ENCODE results near the gene IFRD2.
"Not testable (repeated sequence)": the region's sequence is repeated elsewhere in the genome, so short reads cannot be mapped to it uniquely, and the experiment has no call there.

Gene IFRD2

DNA sequence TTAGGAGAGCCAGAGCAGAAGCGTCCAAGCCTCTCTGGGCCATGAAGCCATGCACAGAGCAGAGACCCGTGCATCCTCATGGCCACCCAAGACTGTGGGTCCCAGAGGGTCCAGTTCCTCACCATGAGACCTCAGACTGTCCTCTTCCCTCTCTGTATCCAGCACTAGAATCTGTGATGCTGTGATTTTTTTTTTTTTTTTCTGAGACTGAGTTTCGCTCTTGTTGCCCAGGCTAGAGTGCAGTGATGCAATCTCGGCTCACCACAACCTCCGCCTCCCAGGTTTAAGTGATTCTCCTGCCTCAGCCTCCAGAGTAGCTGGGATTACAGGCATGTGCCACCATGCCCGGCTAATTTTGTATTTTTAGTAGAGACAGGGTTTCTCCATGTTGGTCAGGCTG is 47.4 kb downstream of the IFRD2 start:
- FAIRE-seq = not testable (repeated sequence)

DNA sequence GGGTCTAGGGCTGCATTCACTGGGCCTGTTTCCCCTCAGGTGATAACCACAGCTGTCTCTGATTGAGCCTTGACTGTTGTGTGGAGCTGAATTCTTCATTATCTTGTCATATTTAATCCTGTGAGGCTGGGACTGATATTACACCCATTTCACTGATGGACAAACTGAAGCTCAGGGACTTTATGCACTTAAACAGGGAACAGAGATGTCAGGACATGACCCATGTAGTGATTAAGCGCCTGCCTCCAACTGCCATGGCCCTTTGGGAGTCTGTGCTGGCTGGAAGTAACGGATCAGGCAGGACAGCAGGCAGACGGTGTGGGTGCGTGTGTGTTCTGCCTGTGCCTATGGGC is 48.7 kb downstream of the IFRD2 start:
- no peak for FAIRE-seq

DNA sequence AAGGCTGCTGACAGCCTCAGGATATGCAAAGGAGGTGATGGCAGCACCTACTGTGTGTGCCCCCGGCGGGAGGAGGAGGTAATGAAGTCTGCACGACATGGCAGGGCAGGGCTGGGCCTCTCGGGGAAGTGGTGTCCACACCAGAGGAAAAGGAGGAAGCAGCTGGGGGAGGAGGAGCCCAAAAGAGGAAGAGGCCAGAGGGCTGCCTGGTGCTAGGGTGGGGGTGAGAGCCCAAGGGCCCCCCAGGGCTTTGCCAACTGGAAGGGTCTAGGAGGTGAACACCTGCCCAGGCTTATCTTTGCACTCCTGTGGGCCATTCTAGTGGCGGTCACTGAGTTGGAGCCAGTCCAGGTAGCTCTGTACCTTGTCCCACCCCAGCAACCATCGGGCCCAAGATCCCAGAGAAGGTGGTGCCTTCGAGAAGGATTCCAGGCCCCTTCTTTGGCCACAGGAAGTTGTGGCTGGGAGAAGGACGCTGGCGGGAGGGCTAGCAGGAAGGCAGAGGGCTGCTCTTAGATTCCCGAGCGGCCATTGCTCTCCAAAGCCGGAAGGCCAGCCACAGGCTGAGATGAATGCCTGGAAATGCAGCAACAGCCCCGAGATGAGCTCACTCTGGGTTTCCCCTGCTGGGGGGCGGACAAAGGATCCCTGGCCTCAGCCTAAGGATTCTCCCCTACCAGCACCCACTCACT is 49.2 kb downstream of the IFRD2 start:
- FAIRE-seq = no peak

DNA sequence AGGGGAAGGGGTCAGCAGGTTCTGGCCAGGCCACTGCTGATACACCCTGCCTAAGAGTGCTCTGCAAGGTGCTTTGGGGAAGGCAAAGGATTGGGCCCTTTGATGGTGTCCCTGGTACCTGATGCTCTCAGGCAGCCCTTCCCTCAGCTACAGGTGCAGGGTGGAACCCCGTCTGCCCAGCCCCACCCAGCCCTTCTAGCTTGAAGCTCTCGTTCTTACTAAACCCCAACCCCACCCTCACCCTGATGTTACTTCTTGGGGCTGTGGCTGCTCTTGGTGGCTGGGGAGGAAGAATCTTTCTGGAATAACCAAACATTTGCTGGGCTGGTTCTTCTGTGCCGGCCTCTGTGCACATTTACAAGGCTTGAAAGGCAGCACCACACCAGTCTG is 49.9 kb downstream of the IFRD2 start:
- FAIRE-seq = no peak

DNA sequence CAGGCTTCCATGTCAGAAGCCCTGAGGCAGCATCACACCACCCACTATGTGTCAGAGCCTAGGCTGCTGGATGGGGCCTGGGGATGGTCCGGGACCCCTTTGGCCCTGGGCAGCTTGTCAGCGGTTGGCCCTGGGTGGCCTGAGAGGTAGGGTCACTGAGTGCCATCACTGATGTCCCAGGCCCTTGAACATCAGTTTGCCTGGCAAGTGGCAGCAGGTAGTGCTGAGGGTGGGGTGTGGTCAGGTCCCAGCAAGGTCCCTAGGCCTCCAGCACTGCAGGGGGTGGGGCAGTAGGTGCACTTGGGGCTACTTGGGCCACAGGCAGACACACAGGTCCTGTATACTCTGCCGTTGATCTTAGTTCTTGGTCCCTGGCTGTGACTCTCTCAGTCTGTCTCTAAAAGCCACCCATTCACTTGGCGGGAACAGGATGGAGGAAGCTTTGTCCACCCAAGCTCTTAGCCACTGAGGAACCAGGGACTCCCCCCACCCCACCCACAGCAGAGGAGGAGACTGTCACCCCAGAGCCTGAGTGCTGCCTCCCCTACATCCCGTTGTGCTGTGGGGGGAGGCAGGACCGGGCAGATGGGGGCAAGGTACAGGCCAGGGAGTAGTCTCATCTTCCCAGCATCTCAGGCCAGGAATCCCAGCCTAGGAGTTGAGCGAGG is 50.4 kb downstream of the IFRD2 start:
- FAIRE-seq = no peak

DNA sequence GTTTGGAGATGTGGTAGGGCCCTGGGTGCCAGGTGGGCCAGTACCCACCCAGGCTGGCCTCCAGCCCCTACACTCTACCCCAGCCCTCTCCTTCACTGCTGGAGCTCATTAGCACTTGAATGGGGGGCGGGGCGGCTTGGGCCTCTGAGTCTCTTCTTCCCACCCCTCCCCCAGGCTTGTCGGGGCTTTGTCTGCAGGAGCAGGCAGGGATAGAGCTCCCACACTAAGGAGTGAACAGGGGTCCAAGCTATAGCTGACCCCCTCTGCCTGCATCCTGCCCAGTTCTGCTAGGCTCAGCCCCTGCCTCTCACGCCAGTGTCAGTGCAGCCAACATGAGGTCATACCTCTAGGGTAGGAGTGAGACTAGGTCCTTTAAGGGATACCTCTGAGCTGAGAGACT is 51.1 kb downstream of the IFRD2 start:
- no peak for FAIRE-seq

DNA sequence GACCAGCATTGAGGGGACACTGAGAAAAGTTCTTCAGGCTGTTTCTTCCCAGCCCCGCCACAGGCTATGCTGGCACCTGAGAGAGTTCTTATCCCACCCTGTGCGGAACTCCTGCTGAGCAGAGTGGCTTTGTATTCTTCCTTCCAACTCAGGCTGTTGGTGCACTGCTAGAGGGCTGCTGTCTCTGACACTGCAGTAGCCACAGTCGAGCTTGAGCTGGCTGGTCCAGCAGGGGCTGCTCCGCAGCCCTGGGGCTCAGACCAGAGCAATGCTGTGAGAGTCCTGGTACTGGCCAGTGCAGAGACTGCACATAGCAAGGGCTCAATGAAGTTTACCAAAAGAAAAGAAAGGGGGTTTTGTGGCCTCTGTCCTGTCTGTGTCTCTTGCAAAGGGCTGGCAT is 52.6 kb downstream of the IFRD2 start:
- FAIRE-seq = no peak

DNA sequence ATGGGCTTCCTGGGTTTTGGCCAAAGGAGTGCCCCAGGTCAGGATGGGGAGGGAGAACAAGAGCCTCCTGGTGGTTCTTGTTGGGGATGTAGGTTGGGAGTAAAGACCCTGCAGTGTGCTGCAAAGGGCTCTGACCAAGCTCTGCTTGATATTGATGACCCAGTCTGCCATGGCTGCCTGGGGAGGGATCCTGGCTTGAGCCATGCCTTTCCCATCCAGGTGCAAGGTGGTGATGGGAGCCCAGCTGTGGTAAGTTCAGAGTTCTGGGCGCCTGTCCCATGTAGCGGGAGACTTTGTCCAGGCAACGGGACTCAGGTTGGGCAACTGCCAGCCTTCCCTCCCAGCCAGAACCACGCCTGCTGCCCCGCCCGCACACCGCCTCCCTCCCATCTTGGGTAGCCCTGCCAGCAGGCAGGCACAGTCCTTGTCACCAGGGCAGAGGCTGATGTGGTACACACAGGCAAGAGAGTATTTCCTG is 53.6 kb downstream of the IFRD2 start:
- FAIRE-seq = no peak

DNA sequence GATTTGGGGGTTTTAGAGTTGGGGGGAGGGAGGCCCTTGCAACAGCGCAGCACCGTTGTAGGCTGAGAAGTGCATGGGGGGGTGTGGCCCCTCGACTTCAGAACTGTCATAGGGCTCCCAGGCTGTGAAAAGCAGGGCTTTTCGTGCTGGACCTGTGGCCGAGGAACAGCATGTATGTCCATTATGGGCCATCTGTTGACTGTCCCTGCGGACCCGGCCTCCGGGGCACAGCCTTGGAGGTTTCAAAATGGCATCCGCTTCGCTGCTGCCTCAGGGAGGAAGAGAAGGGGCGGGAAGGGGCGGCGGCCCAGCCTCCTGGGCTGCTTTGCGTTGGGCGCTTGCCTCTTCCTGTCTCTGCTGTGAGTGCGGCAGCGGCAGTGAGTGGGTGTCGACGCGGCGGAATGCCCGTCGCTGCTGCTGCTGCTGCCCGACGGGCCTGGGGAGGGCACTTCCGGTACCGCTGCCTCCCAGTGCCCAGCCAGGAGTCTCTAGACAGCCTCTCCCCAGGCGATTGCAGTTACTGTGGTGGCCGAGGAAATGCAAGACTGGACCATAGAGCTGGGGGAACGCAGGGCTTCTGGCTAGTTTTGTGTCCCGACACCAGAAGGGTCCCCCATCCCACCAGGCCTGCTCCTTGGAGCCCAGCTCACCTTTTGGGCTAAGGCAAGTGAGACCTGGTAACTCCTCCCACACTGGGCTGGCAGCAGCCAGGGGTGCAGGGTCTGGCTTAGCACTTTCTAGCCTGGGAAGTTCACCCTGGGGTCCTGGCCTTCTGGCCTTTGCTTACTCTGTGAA is 54.3 kb downstream of the IFRD2 start:
- no peak for FAIRE-seq
